ENCODE measurements around the gene NR5A2.

Gene NR5A2

GRCh38 chr1:200215350-200215749 lies 187.8 kb downstream of the NR5A2 start:
- no peak overlapping the region for H3K4me3 ChIP-seq (ENCODE audit: low read length)
- no peaks in the 10 kb centered on the region for H3K9me3 ChIP-seq (ENCODE audit: control insufficient read depth, low read depth, low read length)
- H3K9ac ChIP-seq (ENCODE audit: low read length) = no peak overlapping the region
- H3K4me1 ChIP-seq (ENCODE audit: control insufficient read depth, low read depth, low read length) = no peaks in the 10 kb centered on the region
- H3K36me3 ChIP-seq (ENCODE audit: control insufficient read depth, low read depth, low read length) = no peaks in the 10 kb centered on the region
- no peak overlapping the region for H3K27ac ChIP-seq (ENCODE audit: low read length)
- no peaks in the 10 kb centered on the region for H3K27me3 ChIP-seq (ENCODE audit: control insufficient read depth, insufficient read depth, low read length)

GRCh38 chr1:200217703-200218102 lies 190.2 kb downstream of the NR5A2 start:
- H3K9ac ChIP-seq (ENCODE audit: low read length) = no peak overlapping the region
- no peak overlapping the region for H3K4me3 ChIP-seq (ENCODE audit: low read length)
- no peaks in the 10 kb centered on the region for H3K9me3 ChIP-seq (ENCODE audit: control insufficient read depth, low read depth, low read length)
- H3K36me3 ChIP-seq (ENCODE audit: control insufficient read depth, low read depth, low read length) = no peaks in the 10 kb centered on the region
- H3K27ac ChIP-seq (ENCODE audit: low read length) = no peak overlapping the region
- no peaks in the 10 kb centered on the region for H3K4me1 ChIP-seq (ENCODE audit: control insufficient read depth, low read depth, low read length)
- H3K27me3 ChIP-seq (ENCODE audit: control insufficient read depth, insufficient read depth, low read length) = no peaks in the 10 kb centered on the region

GRCh38 chr1:200221614-200222282 lies 194.2 kb downstream of the NR5A2 start:
- no peaks in the 10 kb centered on the region for H3K9me3 ChIP-seq (ENCODE audit: control insufficient read depth, low read depth, low read length)
- no peak overlapping the region for H3K9ac ChIP-seq (ENCODE audit: low read length)
- H3K36me3 ChIP-seq (ENCODE audit: control insufficient read depth, low read depth, low read length) = no peaks in the 10 kb centered on the region
- no peaks in the 10 kb centered on the region for H3K27me3 ChIP-seq (ENCODE audit: control insufficient read depth, insufficient read depth, low read length)
- peaks cover 16% of the 10 kb centered on the region for H3K4me1 ChIP-seq (ENCODE audit: control insufficient read depth, low read depth, low read length)
- H3K4me3 ChIP-seq (ENCODE audit: low read length) = no peak overlapping the region
- no peak overlapping the region for H3K27ac ChIP-seq (ENCODE audit: low read length)

- Histone ChIP-seq H3K27ac (ENCODE audit: low read length) (no peak overlapping the region), H3K9ac (ENCODE audit: low read length) (no peak overlapping the region), H3K36me3 (ENCODE audit: control insufficient read depth, low read depth, low read length) (no peaks in the 10 kb centered on the region), H3K27me3 (ENCODE audit: control insufficient read depth, insufficient read depth, low read length) (no peaks in the 10 kb centered on the region), H3K4me1 (ENCODE audit: control insufficient read depth, low read depth, low read length) (peaks cover 30% of the 10 kb centered on the region), H3K4me3 (ENCODE audit: low read length) (no peak overlapping the region), H3K9me3 (ENCODE audit: control insufficient read depth, low read depth, low read length) (no peaks in the 10 kb centered on the region)
Observed at GRCh38 chr1:200223207-200223606, 195.7 kb downstream of the NR5A2 start.

GRCh38 chr1:200223613-200224012 lies 196.1 kb downstream of the NR5A2 start:
- Histone ChIP-seq H3K4me3 (ENCODE audit: low read length) (no peak overlapping the region), H3K27ac (ENCODE audit: low read length) (no peak overlapping the region), H3K9ac (ENCODE audit: low read length) (no peak overlapping the region), H3K27me3 (ENCODE audit: control insufficient read depth, insufficient read depth, low read length) (no peaks in the 10 kb centered on the region), H3K36me3 (ENCODE audit: control insufficient read depth, low read depth, low read length) (no peaks in the 10 kb centered on the region), H3K9me3 (ENCODE audit: control insufficient read depth, low read depth, low read length) (no peaks in the 10 kb centered on the region), H3K4me1 (ENCODE audit: control insufficient read depth, low read depth, low read length) (peaks cover 30% of the 10 kb centered on the region)

GRCh38 chr1:200224315-200224714 lies 196.8 kb downstream of the NR5A2 start:
- Histone ChIP-seq H3K9ac (ENCODE audit: low read length) (no peak overlapping the region), H3K27ac (ENCODE audit: low read length) (no peak overlapping the region), H3K36me3 (ENCODE audit: control insufficient read depth, low read depth, low read length) (no peaks in the 10 kb centered on the region), H3K4me1 (ENCODE audit: control insufficient read depth, low read depth, low read length) (peaks cover 30% of the 10 kb centered on the region), H3K9me3 (ENCODE audit: control insufficient read depth, low read depth, low read length) (no peaks in the 10 kb centered on the region), H3K27me3 (ENCODE audit: control insufficient read depth, insufficient read depth, low read length) (no peaks in the 10 kb centered on the region), H3K4me3 (ENCODE audit: low read length) (no peak overlapping the region)

GRCh38 chr1:200226268-200226968 lies 198.9 kb downstream of the NR5A2 start:
- Histone ChIP-seq H3K36me3 (ENCODE audit: control insufficient read depth, low read depth, low read length) (no peaks in the 10 kb centered on the region), H3K9me3 (ENCODE audit: control insufficient read depth, low read depth, low read length) (no peaks in the 10 kb centered on the region), H3K9ac (ENCODE audit: low read length) (peak overlapping the region; percentile 40), H3K4me3 (ENCODE audit: low read length) (peak overlapping the region; percentile 29), H3K27me3 (ENCODE audit: control insufficient read depth, insufficient read depth, low read length) (no peaks in the 10 kb centered on the region), H3K27ac (ENCODE audit: low read length) (peak overlapping the region; percentile 35), H3K4me1 (ENCODE audit: control insufficient read depth, low read depth, low read length) (peaks cover 30% of the 10 kb centered on the region)

- Histone ChIP-seq H3K4me1 (ENCODE audit: control insufficient read depth, low read depth, low read length) (peaks cover 30% of the 10 kb centered on the region), H3K27me3 (ENCODE audit: control insufficient read depth, insufficient read depth, low read length) (no peaks in the 10 kb centered on the region), H3K27ac (ENCODE audit: low read length) (no peak overlapping the region), H3K9ac (ENCODE audit: low read length) (peak overlapping the region; percentile 40), H3K9me3 (ENCODE audit: control insufficient read depth, low read depth, low read length) (no peaks in the 10 kb centered on the region), H3K36me3 (ENCODE audit: control insufficient read depth, low read depth, low read length) (no peaks in the 10 kb centered on the region), H3K4me3 (ENCODE audit: low read length) (peak overlapping the region; percentile 29)
Observed at GRCh38 chr1:200226969-200227303, 199.4 kb downstream of the NR5A2 start.
